ENCODE results near the gene PNMA6A. TPM values are rescaled to one million over a fixed set of nuclear protein-coding genes. Genes with fewer than 3 reads are reported as not detected.

The PNMA6A gene
- total and polyA plus RNA-seq, 2 of the 4 experiments (the other 2 are of a cell fraction) = 0.18 to 0.21 TPM

- BruUV-seq (replicated peaks) = no TSS peak
- DNase-seq = peak; percentile 55
Measured at GRCh38 chrX:153061732-153062131, 10.5 kb upstream of the PNMA6A start.

More at GRCh38 chrX:153061732-153062131, 10.5 kb upstream of the PNMA6A start:
- no peak overlapping the region for H4K91ac ChIP-seq (ENCODE audit: insufficient read depth, low read depth, low read length)
- ChIA-PET POLR2A (ENCODE audit: unreplicated experiment) (interaction anchor here (0.6 kb wide), 1 partner anchor 28 kb away, joined by 3 read pairs; no protein-coding TSS in a partner anchor), CTCF (no interaction called here)
- H2BK15ac ChIP-seq (ENCODE audit: low read depth, low read length) = no peak overlapping the region
- TF ChIP-seq USF2 (IDR thresholded peaks at IDR 0.05; ENCODE audit: low read depth, low read length) = no peak
- TF ChIP-seq RFX5 (IDR thresholded peaks at IDR 0.05; ENCODE audit: low read depth, low read length) = no peak
- no peak for TF ChIP-seq RAD21 (IDR thresholded peaks at IDR 0.05; ENCODE audit: low read length)
- TF ChIP-seq ELK1 (IDR thresholded peaks at IDR 0.05; ENCODE audit: borderline replicate concordance, low read depth, low read length) = no peak
- TF ChIP-seq FOS (IDR thresholded peaks at IDR 0.05; ENCODE audit: low read depth, low read length) = peak; percentile 21; the same call in 1 of the 2 replicates
- no peak for TF ChIP-seq MAZ (IDR thresholded peaks at IDR 0.05; ENCODE audit: borderline replicate concordance, low read depth, low read length)
- no peak for TF ChIP-seq CTCF (conservative IDR thresholded peaks at IDR 0.05; ENCODE audit: low read depth, low read length)
- in situ Hi-C loops (cut with MboI; ENCODE audit: low sequenced_read_pairs) = no loop called here
- H3K14ac ChIP-seq (replicated peaks; ENCODE audit: low read depth, low read length) = no peak overlapping the region
- H4K5ac ChIP-seq (ENCODE audit: low read depth, low read length) = no peak overlapping the region
- H3K9me3 ChIP-seq (ENCODE audit: control insufficient read depth, insufficient read depth, low read length) = peaks cover 4% of the 10 kb centered on the region; the same call in 1 of the 2 replicates
- H2AK5ac ChIP-seq (ENCODE audit: low read depth, low read length) = no peak overlapping the region
- no peak overlapping the region for H3K9ac ChIP-seq (ENCODE audit: low read depth, low read length)
- no peak overlapping the region for H3K4me2 ChIP-seq (ENCODE audit: low read depth, low read length)
- H4K20me1 ChIP-seq (ENCODE audit: insufficient read depth, low read length) = no peaks in the 10 kb centered on the region
- H2AFZ ChIP-seq (replicated peaks; ENCODE audit: low read length, poor library complexity) = no peak overlapping the region
- no peak overlapping the region for H3K4ac ChIP-seq (ENCODE audit: low read depth, low read length)
- dilution Hi-C loops (cut with HindIII; ENCODE audit: low sequenced_read_pairs, unreplicated experiment) = no loop called here
- H2AK9ac ChIP-seq (replicated peaks; ENCODE audit: low read depth, low read length, poor library complexity) = no peak overlapping the region
- no peak overlapping the region for H2BK20ac ChIP-seq (ENCODE audit: low read depth, low read length)
- intact Hi-C loops (cut with micrococcal nuclease) = no loop called here
- no peak overlapping the region for H3K4me3 ChIP-seq (ENCODE audit: insufficient read depth, low read depth, low read length)
- no peak overlapping the region for H2BK5ac ChIP-seq (ENCODE audit: low read depth, low read length, poor library complexity, severe bottlenecking)
- no peaks in the 10 kb centered on the region for H3K36me3 ChIP-seq (ENCODE audit: control insufficient read depth, insufficient read depth, low read length)
- ATAC-seq (ENCODE audit: low read depth) = peak; percentile 48
- H3K9me1 ChIP-seq (ENCODE audit: insufficient read depth, low read length) = no peaks in the 10 kb centered on the region
- H3K27me3 ChIP-seq (ENCODE audit: control insufficient read depth, insufficient read depth, low read length) = peaks cover 11% of the 10 kb centered on the region; the same call in 1 of the 2 replicates
- no peak overlapping the region for H3K27ac ChIP-seq (ENCODE audit: insufficient read depth, low read length)
- H3K4me1 ChIP-seq (ENCODE audit: control insufficient read depth, insufficient read depth, low read length) = peaks cover 1% of the 10 kb centered on the region; the same call in 1 of the 2 replicates
- H3K56ac ChIP-seq (ENCODE audit: extremely low read depth, insufficient read depth, low read length) = no peak overlapping the region
- WGBS, 2 experiments (ENCODE audit: extremely low coverage in 2 of 2, insufficient read length in 1 of 2) = no CpG with 5 or more reads among the region's 3 CpGs
- no peak overlapping the region for H3K23ac ChIP-seq (ENCODE audit: low read depth, low read length)
- no peaks in the 10 kb centered on the region for H3K79me1 ChIP-seq (ENCODE audit: low read depth in 1 of 2, low read length in 2 of 2)
- no peak overlapping the region for H2BK120ac ChIP-seq (ENCODE audit: low read depth, low read length)
- H4K8ac ChIP-seq (ENCODE audit: low read depth in 2 of 2, low read length in 2 of 2) = no peak overlapping the region
- no peak overlapping the region for H3K18ac ChIP-seq (ENCODE audit: low read depth, low read length)
